ENCODE measurements around the gene SGCB.

Gene SGCB

GRCh38 chr4:52019936-52020657 is 18.0 kb downstream of the SGCB start, which contains the start of gene LRRC66:
Gene LRRC66, minus strand, starts transcription at chr4:52020363. Its CDS starts 2,750 bp downstream, at chr4:52017613.
- no peak for DNase-seq (ENCODE audit: low read depth in 2 of 2)

- no peak for DNase-seq (ENCODE audit: low read depth in 2 of 2)
Observed at GRCh38 chr4:52017814-52018213, 20.3 kb downstream of the SGCB start.

GRCh38 chr4:52016981-52017380 is 21.1 kb downstream of the SGCB start:
- no peak for DNase-seq (ENCODE audit: low read depth in 2 of 2)

- no peak for DNase-seq (ENCODE audit: low read depth in 2 of 2)
Observed at GRCh38 chr4:52015366-52015765, 22.7 kb downstream of the SGCB start.

- DNase-seq (ENCODE audit: low read depth in 2 of 2), result no peak
Observed at GRCh38 chr4:52014903-52015302, 23.2 kb downstream of the SGCB start.

- DNase-seq (ENCODE audit: low read depth in 2 of 2), result no peak
Observed at GRCh38 chr4:52012651-52013050, 25.4 kb downstream of the SGCB start.

- no peak for DNase-seq (ENCODE audit: low read depth in 2 of 2)
Observed at GRCh38 chr4:52010986-52011385, 27.1 kb downstream of the SGCB start.

- no peak for DNase-seq (ENCODE audit: low read depth in 2 of 2)
Observed at GRCh38 chr4:52006887-52007286, 31.2 kb downstream of the SGCB start.

- DNase-seq (ENCODE audit: low read depth in 2 of 2), result no peak
Observed at GRCh38 chr4:52005604-52006273, 32.4 kb downstream of the SGCB start.

- no peak for DNase-seq (ENCODE audit: low read depth in 2 of 2)
Observed at GRCh38 chr4:52004414-52004813, 33.7 kb downstream of the SGCB start.

GRCh38 chr4:52001616-52002015 is 36.5 kb downstream of the SGCB start:
- no peak for DNase-seq (ENCODE audit: low read depth in 2 of 2)

- no peak for DNase-seq (ENCODE audit: low read depth in 2 of 2)
Observed at GRCh38 chr4:51999250-51999649, 38.8 kb downstream of the SGCB start.

- no peak for DNase-seq (ENCODE audit: low read depth in 2 of 2)
Observed at GRCh38 chr4:51998837-51999236, 39.3 kb downstream of the SGCB start.

- no peak for DNase-seq (ENCODE audit: low read depth in 2 of 2)
Observed at GRCh38 chr4:51997647-51998046, 40.5 kb downstream of the SGCB start.

- no peak for DNase-seq (ENCODE audit: low read depth in 2 of 2)
Observed at GRCh38 chr4:51995647-51996220, 42.4 kb downstream of the SGCB start.

Data from stimulated activated CD8-positive, alpha-beta memory T cell treated with anti-CD3 and anti-CD28 coated beads, Interleukin-15, amount 100 ng/mL, for 4 hours (primary cell).